ENCODE results near the gene PRRG2.

PRRG2 gene

GRCh38 chr19:49593233-49594113 lies 12.4 kb downstream of the PRRG2 start:
- Histone ChIP-seq H3K4me2 (peak overlapping the region; percentile 92 to 100 (median 98)), H3K36me3 (peaks cover 39 to 48% (median 44%) of the 10 kb centered on the region in 11 experiments), H3K4me3 (peak overlapping the region; percentile 80 to 95 (median 90)), H3K4me1 (peaks cover 8 to 29% (median 12%) of the 10 kb centered on the region in 10 experiments; a peak in 19 of 20 replicates), H3K27me3 (no peaks in the 10 kb centered on the region), H3K27ac (peak overlapping the region in 9 of 11 experiments; percentile 50 to 100 (median 63); a peak in 19 of 22 replicates), H3K9ac (peak overlapping the region; percentile 44 to 98 (median 91); a peak in 19 of 22 replicates), H3K9me3 (replicated peaks in 1 of 11) (no peaks in the 10 kb centered on the region), H4K20me1 (peaks cover 22 to 66% (median 52%) of the 10 kb centered on the region in 11 experiments; a peak in 21 of 22 replicates)
- no peak for TF ChIP-seq Cebpa-rat (IDR thresholded peaks at IDR 0.05)

GRCh38 chr19:49594157-49594992 lies 13.3 kb downstream of the PRRG2 start:
- H3K4me1 ChIP-seq, result peaks cover 8 to 29% (median 12%) of the 10 kb centered on the region in 10 experiments; a peak in 19 of 20 replicates
- H3K9ac ChIP-seq, result peak overlapping the region in 3 of 11 experiments; percentile 23 to 44 (median 35); a peak in 2 of 22 replicates
- H4K20me1 ChIP-seq, result peaks cover 31 to 75% (median 62%) of the 10 kb centered on the region in 11 experiments; a peak in 21 of 22 replicates
- peak overlapping the region in 2 of 11 experiments; percentile 41 to 66; a peak in 4 of 22 replicates for H3K27ac ChIP-seq
- peak overlapping the region in 4 of 10 experiments; percentile 87 to 94 (median 92); a peak in 3 of 20 replicates for H3K4me3 ChIP-seq
- no peaks in the 10 kb centered on the region for H3K27me3 ChIP-seq
- H3K36me3 ChIP-seq, result peaks cover 48 to 57% (median 53%) of the 10 kb centered on the region in 11 experiments
- no peak for TF ChIP-seq Cebpa-rat (IDR thresholded peaks at IDR 0.05)
- H3K4me2 ChIP-seq, result peak overlapping the region; percentile 92 to 100 (median 98)
- no peaks in the 10 kb centered on the region for H3K9me3 ChIP-seq (replicated peaks in 1 of 11)

- TF ChIP-seq Cebpa-rat (IDR thresholded peaks at IDR 0.05), result no peak
- H3K27me3 ChIP-seq, result no peaks in the 10 kb centered on the region
- H3K27ac ChIP-seq, result no peak overlapping the region
- no peak overlapping the region for H3K4me3 ChIP-seq
- peaks cover 34 to 83% (median 70%) of the 10 kb centered on the region in 11 experiments; a peak in 21 of 22 replicates for H4K20me1 ChIP-seq
- H3K4me2 ChIP-seq, result no peak overlapping the region
- H3K9ac ChIP-seq, result no peak overlapping the region; a peak in 1 of 22 replicates
- peaks cover 7 to 25% (median 11%) of the 10 kb centered on the region in 10 experiments; a peak in 19 of 20 replicates for H3K4me1 ChIP-seq
- H3K9me3 ChIP-seq (replicated peaks in 1 of 11), result no peaks in the 10 kb centered on the region
- peaks cover 56 to 65% (median 61%) of the 10 kb centered on the region in 11 experiments for H3K36me3 ChIP-seq
Measured at GRCh38 chr19:49594993-49595818, 14.1 kb downstream of the PRRG2 start.

- Histone ChIP-seq H3K4me2 (no peak overlapping the region), H4K20me1 (peaks cover 34 to 90% (median 74%) of the 10 kb centered on the region in 11 experiments; a peak in 21 of 22 replicates), H3K9ac (no peak overlapping the region), H3K27me3 (no peaks in the 10 kb centered on the region), H3K27ac (no peak overlapping the region), H3K4me1 (peaks cover 7 to 22% (median 11%) of the 10 kb centered on the region in 10 experiments; a peak in 19 of 20 replicates), H3K36me3 (peaks cover 63 to 72% (median 69%) of the 10 kb centered on the region in 11 experiments), H3K9me3 (replicated peaks in 1 of 11) (no peaks in the 10 kb centered on the region), H3K4me3 (no peak overlapping the region)
- no peak for TF ChIP-seq Cebpa-rat (IDR thresholded peaks at IDR 0.05)
Measured at GRCh38 chr19:49595819-49596404, 14.8 kb downstream of the PRRG2 start.

- Histone ChIP-seq H3K4me2 (no peak overlapping the region), H4K20me1 (peaks cover 34 to 95% (median 75%) of the 10 kb centered on the region in 11 experiments; a peak in 21 of 22 replicates), H3K36me3 (peaks cover 68 to 77% (median 73%) of the 10 kb centered on the region in 11 experiments), H3K27me3 (no peaks in the 10 kb centered on the region), H3K4me1 (peaks cover 7 to 22% (median 11%) of the 10 kb centered on the region in 10 experiments; a peak in 19 of 20 replicates), H3K9me3 (replicated peaks in 1 of 11) (no peaks in the 10 kb centered on the region), H3K9ac (no peak overlapping the region), H3K27ac (no peak overlapping the region), H3K4me3 (no peak overlapping the region)
- TF ChIP-seq Cebpa-rat (IDR thresholded peaks at IDR 0.05), result no peak
Measured at GRCh38 chr19:49596407-49596806, 15.3 kb downstream of the PRRG2 start.

- H3K4me3 ChIP-seq, result no peak overlapping the region
- no peak overlapping the region for H3K4me2 ChIP-seq
- no peak for TF ChIP-seq Cebpa-rat (IDR thresholded peaks at IDR 0.05)
- peaks cover 38 to 97% (median 81%) of the 10 kb centered on the region in 11 experiments; a peak in 21 of 22 replicates for H4K20me1 ChIP-seq
- H3K9me3 ChIP-seq (replicated peaks in 1 of 11), result no peaks in the 10 kb centered on the region
- H3K27ac ChIP-seq, result no peak overlapping the region
- no peak overlapping the region for H3K9ac ChIP-seq
- H3K36me3 ChIP-seq, result peaks cover 76 to 84% (median 81%) of the 10 kb centered on the region in 11 experiments
- H3K4me1 ChIP-seq, result peaks cover 7 to 20% (median 11%) of the 10 kb centered on the region in 10 experiments; a peak in 19 of 20 replicates
- no peaks in the 10 kb centered on the region for H3K27me3 ChIP-seq
Measured at GRCh38 chr19:49596954-49597702, 16.0 kb downstream of the PRRG2 start.

- no peak overlapping the region for H3K4me2 ChIP-seq
- peaks cover 37 to 97% (median 81%) of the 10 kb centered on the region in 11 experiments; a peak in 21 of 22 replicates for H4K20me1 ChIP-seq
- no peaks in the 10 kb centered on the region for H3K9me3 ChIP-seq (replicated peaks in 1 of 11)
- H3K9ac ChIP-seq, result no peak overlapping the region
- TF ChIP-seq Cebpa-rat (IDR thresholded peaks at IDR 0.05), result no peak
- no peak overlapping the region for H3K4me3 ChIP-seq
- H3K27me3 ChIP-seq, result no peaks in the 10 kb centered on the region
- H3K27ac ChIP-seq, result no peak overlapping the region
- peaks cover 81 to 89% (median 86%) of the 10 kb centered on the region in 11 experiments for H3K36me3 ChIP-seq
- peaks cover 7 to 15% (median 10%) of the 10 kb centered on the region in 10 experiments; a peak in 19 of 20 replicates for H3K4me1 ChIP-seq
Measured at GRCh38 chr19:49597703-49597974, 16.5 kb downstream of the PRRG2 start.
